Nephron progenitor cell (in vitro differentiated cells): Measurements from ENCODE around the gene CASP9.
"Not testable (repeated sequence)": the region's sequence is repeated elsewhere in the genome, so short reads cannot be mapped to it uniquely, and the experiment has no call there.

Source experiments
- DNase-seq: peaks from one replicate; pipeline ENCODE4 v3.0.0; 2021
- H3K27ac Mint-ChIP-seq: 2 replicates; pipeline ENCODE4 v1.8.0; 2021; ENCODE audit warnings: mild to moderate bottlenecking, moderate library complexity, mixed read lengths
- H3K27me3 Mint-ChIP-seq: 2 replicates; pipeline ENCODE4 v1.8.0; 2021; ENCODE audit warnings: mild to moderate bottlenecking, low read depth, mixed read lengths; ENCODE audit not compliant: poor library complexity
- H3K36me3 Mint-ChIP-seq: 2 replicates; pipeline ENCODE4 v1.8.0; 2021; ENCODE audit warnings: low read depth, mixed read lengths
- H3K4me1 Mint-ChIP-seq: 2 replicates; pipeline ENCODE4 v1.8.0; 2021; ENCODE audit warnings: mixed read lengths
- H3K4me3 Mint-ChIP-seq: 2 replicates; pipeline ENCODE4 v1.8.0; 2021; ENCODE audit warnings: mild to moderate bottlenecking, moderate library complexity, mixed read lengths
- H3K9me3 Mint-ChIP-seq: 2 replicates; pipeline ENCODE4 v1.8.0; 2021; ENCODE audit warnings: mild to moderate bottlenecking, moderate library complexity, mixed read lengths
- CTCF ChIP-seq: fragments of 200-600 bp; sonication (generic); IDR thresholded peaks from 2 replicates; pipeline ENCODE4 v1.5.0; 2021; ENCODE audit warnings: antibody characterized with exemption

Gene CASP9

DNA sequence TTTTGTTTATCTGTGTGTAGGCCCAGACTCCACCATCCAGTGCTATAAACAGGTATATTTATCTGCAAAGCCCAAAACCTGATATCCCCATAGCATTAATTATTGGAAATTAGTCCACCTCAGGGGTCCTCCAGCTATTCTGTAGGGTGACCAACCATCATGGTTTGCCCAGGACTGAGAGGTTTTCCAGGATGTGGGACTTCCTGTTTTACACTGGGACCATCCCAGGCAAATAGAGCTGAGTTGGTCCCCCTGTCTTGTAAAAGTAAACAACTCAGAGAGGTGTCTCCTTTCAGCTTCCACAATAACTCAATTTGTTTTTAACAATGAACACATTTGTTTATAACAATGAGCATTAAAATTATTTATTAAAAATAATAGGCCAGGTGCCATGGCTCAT lies 55.9 kb downstream of the CASP9 start:
- TF ChIP-seq CTCF, result no peak
- no peak for DNase-seq
- H3K36me3 Mint-ChIP-seq, result peaks cover 5% of the 10 kb centered on the region
- no peak overlapping the region for H3K4me3 Mint-ChIP-seq
- H3K27ac Mint-ChIP-seq, result no peak overlapping the region
- peaks cover 15% of the 10 kb centered on the region for H3K9me3 Mint-ChIP-seq
- H3K4me1 Mint-ChIP-seq, result peaks cover 21% of the 10 kb centered on the region
- H3K27me3 Mint-ChIP-seq, result peaks cover 14% of the 10 kb centered on the region

DNA sequence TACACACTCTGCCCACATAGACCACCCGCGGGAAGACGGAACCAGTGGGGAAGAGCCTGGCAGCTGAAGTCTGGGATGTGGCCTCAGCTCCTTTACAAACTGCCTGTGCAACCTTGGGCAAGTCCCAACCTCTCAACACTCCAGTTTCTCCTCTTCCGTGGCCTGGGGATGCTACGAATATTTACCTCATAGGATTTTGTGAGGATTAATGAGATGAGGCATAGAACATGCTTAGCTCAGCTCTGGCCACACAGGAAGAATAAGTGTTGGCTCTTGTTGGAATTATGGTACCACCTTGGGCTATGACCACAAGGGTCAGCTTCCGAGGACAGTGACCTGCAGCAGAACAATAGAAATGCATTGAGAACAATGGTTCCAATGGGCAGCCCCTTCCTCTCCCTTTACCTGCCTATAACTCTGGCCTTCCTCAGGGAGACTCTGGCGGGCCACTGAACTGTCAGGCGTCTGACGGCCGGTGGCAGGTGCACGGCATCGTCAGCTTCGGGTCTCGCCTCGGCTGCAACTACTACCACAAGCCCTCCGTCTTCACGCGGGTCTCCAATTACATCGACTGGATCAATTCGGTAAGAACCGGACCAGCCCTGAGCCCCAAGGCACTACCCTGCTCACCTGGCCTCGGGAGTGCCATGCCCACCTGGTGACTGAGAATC lies 56.9 kb downstream of the CASP9 start:
- H3K27ac Mint-ChIP-seq, H3K4me3 Mint-ChIP-seq, H3K36me3 Mint-ChIP-seq, DNase-seq: not testable (repeated sequence)
- Mint-ChIP-seq H3K9me3 (peaks cover 12% of the 10 kb centered on the region), H3K27me3 (peaks cover 14% of the 10 kb centered on the region), H3K4me1 (peaks cover 29% of the 10 kb centered on the region)

GRCh38 chr1:15465674-15466073 lies 58.3 kb downstream of the CASP9 start:
- Mint-ChIP-seq H3K27ac (no peak overlapping the region), H3K36me3 (peaks cover 5% of the 10 kb centered on the region), H3K9me3 (peaks cover 8% of the 10 kb centered on the region), H3K27me3 (peaks cover 14% of the 10 kb centered on the region), H3K4me3 (no peak overlapping the region), H3K4me1 (peaks cover 33% of the 10 kb centered on the region)
- DNase-seq, result no peak
- no peak for TF ChIP-seq CTCF

- not testable (repeated sequence) for H3K9me3 Mint-ChIP-seq, DNase-seq, H3K27ac Mint-ChIP-seq, H3K27me3 Mint-ChIP-seq, H3K4me3 Mint-ChIP-seq, H3K36me3 Mint-ChIP-seq
- H3K4me1 Mint-ChIP-seq, result peaks cover 44% of the 10 kb centered on the region
Observed at GRCh38 chr1:15463926-15464322, 60.1 kb downstream of the CASP9 start.

DNA sequence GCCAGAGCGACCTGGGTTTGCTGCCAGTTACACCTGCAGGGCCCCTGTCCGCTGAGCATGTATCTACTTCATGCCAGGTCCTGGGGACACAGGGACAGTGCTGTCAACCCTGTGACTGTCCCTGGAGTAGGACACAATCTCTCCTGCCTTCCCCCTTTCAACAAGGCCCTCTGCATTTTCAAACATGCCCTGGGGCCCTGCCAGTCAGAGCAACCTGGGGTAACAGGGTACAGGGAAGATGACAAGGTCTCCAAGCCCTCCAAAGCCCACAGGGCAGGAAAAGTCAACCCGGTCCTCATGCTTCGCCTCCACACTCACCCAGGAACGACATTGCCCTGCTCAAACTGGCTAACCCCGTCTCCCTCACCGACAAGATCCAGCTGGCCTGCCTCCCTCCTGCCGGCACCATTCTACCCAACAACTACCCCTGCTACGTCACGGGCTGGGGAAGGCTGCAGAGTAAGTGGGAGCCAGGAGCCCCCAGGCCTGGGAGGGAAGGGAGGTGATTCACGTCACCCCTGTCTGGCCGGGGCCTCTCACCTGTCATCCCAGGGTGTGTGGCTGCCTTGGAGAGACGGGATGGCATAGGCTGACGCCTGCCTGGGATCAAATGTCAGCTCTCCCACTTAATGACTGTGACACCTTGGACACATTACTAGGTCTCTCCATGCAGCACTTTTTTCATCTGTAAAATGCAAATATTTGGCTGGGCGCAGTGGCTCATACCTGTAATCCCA lies 60.8 kb downstream of the CASP9 start:
- peak; percentile 35 for DNase-seq
- not testable (repeated sequence) for H3K4me3 Mint-ChIP-seq, H3K27ac Mint-ChIP-seq, H3K27me3 Mint-ChIP-seq, H3K9me3 Mint-ChIP-seq, H3K36me3 Mint-ChIP-seq
- peaks cover 41% of the 10 kb centered on the region for H3K4me1 Mint-ChIP-seq

DNA sequence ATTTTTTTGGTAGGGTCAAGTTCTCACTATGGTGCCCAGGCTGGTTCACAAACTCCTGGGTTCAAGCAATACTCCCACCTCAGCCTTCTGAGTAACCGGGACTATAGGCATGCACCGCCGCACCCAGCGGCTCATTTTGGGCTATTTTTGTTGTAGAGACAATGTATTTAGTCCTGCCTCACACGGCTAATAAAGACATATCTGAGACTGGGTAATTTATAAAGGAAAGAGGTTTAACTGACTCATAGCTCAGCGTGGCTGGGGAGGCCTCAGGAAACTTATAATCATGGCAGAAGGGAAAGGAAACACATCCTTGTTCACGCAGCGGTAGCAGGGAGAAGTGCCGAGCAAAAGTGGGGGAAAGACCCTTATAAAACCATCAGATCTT lies 63.3 kb downstream of the CASP9 start:
- Mint-ChIP-seq H3K9me3 (no peaks in the 10 kb centered on the region), H3K4me1 (peaks cover 52% of the 10 kb centered on the region), H3K27ac (no peak overlapping the region), H3K36me3 (no peaks in the 10 kb centered on the region), H3K4me3 (no peak overlapping the region), H3K27me3 (no peaks in the 10 kb centered on the region)
- no peak for TF ChIP-seq CTCF
- DNase-seq, result no peak

DNA sequence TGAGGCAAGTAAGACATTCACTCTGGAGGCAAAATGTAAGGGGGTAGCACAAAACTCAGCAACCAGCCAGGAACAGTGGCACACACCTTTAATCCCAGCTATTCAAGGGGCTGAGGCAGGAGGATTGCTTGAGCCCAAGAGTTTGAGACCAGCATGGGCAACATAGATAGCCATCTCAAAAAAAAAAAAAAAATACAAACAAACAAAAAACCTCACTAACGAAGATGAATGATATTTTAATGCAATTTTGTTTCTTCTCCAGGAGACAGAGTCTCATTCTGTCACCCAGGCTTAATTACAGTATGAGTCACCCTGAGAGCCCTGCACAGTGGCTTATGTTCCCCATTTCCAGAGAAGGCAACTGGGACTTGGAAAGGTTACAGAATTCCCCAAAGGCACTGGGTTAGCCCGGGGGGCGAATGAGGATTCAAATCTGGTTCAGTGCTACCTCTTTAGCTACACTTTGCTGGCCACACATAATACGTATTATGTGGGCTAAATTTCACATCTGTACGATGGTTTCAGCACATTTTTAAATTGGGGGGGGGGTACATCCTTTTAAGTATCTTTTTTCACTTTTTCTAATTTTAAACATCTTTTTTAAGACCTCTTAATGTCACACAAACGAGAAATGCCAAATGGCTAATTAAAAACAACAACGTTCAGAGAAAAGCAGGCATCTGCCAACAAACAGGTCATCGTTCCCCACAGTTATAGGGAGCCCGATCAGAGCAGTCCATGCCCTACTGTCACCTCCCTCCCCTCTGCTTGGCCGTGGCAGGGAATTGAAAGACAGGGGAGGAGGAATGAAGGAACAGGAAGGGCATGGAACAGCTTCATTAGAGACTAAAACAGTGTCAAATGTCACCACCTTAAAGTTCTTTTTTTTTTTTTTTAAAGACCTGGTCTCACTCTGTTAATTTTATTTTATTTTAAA lies 64.0 kb downstream of the CASP9 start:
- Mint-ChIP-seq H3K4me3 (no peak overlapping the region), H3K27ac (peak overlapping the region; percentile 89), H3K36me3 (no peaks in the 10 kb centered on the region), H3K4me1 (peaks cover 52% of the 10 kb centered on the region), H3K27me3 (no peaks in the 10 kb centered on the region), H3K9me3 (no peaks in the 10 kb centered on the region)
- no peak for TF ChIP-seq CTCF
- no peak for DNase-seq

GRCh38 chr1:15458388-15458787 lies 65.6 kb downstream of the CASP9 start:
- H3K36me3 Mint-ChIP-seq, H3K27ac Mint-ChIP-seq, H3K27me3 Mint-ChIP-seq, DNase-seq, H3K4me3 Mint-ChIP-seq, H3K9me3 Mint-ChIP-seq: not testable (repeated sequence)
- H3K4me1 Mint-ChIP-seq, result peaks cover 39% of the 10 kb centered on the region
